NCI-H748 (cell line): ENCODE measurements around the gene MTX1.
A peak's percentile ranks its signal among the peaks of the same experiment; 100 is the strongest.

Source experiments
- DNase-seq: peaks from one replicate; lab custom pipeline; 2025; ENCODE audit not compliant: unreplicated experiment; lab: John Stamatoyannopoulos, UW

MTX1 gene

DNA sequence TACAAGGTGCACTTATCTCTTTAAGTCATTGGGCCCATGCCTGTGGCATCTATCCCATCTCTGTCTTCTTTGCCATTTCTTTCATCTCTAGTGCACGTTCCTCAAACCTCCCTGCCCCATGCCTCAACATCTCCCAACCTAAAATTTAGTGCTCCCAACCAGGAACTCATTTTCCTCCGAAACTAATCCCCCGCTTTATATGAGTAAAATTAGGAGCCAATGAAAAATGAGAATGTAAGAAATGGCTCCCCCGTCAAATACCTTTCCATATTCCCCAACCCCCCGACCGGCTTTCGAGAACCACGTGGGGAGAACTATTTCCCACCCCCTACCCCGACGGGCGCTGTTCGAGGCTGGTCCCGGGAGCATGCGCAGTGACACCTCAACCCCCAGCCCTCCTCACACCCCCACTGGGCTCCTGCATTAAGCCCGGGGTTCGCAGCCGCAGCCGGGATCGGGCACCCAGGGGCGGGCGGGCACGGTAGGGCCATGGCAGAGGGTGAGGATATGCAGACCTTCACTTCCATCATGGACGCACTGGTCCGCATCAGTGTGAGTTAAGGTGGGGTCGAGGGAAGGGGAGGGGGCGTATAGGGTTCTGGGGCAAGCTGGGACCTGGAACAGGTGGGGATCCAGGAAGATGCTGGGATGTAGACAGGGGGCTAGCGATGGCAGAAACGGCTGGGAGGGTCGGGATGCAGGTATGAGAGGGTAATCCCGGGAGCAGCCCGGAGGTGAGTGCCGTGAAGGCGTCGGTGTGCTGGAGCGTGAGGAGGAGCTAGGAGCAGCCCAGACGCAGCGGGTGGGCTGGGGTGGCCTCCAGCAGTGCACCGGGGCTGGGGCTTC, 34.8 kb upstream of the MTX1 start, which contains the start of gene TRIM46:
TRIM46 (plus strand) TSS at position 372 of the 846 bp plus-strand sequence; CDS start at position 490, 118 bp downstream.
- peak; percentile 73 for DNase-seq

DNA sequence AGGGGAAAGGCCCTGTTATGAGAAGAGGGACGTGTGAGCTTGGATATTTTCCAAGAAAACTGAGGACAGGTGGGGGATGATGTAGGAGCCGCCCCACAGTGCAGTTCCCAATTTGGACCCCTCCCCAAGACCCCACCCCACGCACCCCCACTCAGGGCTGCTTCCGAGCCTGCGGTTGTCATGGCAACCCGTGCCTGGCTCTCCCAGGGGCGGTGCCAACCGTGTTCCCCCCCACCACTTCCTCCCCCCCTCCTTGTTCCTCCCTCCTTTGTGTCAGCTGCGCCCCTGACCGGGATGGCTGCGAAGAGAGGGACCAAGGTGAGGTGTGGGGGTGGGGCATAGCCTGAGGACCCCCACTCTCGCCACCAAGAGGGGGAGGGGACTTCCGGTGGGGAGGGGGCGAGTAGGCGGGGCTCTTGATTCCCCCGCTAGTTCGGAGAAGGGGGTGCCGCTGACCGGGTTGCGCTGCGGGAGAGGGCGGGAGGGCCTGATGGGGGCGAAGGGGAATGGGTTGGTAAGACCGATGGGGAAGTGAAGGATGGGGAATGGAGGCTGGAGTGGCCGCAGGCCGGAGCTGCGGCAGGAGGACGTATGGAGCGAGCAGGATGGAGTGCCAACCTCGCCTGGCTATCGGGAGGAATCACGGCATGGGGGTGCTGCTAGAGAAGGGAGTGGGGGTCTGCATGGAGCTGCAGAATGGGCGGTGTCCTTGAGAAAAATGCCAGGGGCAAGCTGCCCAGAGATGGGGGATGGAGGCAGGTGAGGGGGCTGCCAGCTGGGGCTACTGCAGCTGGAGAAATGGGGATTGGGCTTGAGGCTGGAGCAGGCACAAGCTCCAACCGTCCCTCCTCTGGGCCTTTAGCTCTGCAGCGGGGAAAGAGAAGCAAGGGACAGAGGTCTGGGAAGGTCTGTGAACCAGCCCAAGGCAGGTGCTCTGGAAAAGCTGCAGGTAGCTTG, 33.9 kb upstream of the MTX1 start:
- peak; percentile 92 for DNase-seq

DNA sequence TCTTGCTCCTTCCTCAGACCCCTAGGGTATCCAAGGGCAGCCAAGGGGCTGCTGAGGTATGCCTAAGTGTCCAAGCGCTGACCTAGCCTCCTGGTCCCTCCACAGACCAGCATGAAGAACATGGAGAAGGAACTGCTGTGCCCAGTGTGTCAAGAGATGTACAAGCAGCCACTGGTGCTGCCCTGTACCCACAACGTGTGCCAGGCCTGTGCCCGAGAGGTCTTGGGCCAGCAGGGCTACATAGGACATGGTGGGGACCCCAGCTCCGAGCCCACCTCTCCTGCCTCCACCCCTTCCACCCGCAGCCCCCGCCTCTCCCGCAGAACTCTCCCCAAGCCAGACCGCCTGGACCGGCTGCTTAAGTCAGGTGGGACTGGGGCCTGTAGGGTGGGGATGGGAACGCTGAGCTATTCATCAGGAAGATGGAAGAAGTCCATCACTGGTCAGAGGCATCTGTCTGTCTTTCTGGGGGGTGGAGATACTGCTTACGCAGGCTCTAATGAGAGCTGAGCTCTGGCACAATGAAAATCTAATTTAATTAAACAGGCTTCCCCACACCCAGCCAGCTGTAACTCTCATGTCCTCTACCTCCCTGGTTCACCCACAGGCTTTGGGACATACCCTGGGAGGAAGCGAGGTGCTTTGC, 33.1 kb upstream of the MTX1 start:
- no peak for DNase-seq

DNA sequence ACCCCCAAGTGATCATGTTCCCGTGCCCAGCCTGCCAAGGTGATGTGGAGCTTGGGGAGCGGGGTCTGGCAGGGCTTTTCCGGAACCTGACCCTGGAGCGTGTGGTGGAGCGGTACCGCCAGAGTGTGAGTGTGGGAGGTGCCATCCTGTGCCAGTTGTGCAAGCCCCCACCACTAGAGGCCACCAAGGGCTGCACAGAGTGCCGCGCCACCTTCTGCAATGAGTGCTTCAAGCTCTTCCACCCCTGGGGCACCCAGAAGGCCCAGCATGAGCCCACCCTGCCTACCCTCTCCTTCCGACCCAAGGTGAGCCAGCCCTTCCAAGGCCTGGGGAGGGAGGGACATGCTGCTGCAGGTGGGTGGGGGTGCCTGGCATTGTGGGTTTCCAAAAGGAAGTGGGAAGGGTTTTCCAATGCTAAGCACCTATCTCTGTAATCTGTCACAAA, 32.5 kb upstream of the MTX1 start:
- DNase-seq: peak; percentile 40

DNA sequence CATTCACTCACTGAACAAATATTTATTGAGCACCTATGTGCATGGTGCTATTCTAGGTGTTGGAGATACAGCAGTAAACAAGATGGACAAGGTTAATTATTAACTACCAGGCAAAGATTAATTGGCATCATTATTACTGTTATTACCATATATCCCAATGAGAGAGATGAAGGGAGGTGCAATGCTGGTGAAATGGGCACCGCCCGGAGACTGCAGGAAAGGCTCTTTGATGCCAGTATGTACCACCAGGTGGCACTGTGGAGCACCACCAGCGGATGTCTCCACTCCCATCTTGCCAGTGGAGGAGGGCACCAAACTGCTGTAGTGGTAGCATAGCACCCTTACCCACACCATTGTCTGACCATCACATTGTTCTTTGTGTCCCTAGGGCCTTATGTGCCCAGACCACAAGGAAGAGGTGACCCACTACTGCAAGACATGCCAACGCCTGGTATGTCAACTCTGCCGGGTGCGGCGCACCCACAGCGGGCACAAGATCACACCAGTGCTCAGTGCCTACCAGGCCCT, 31.9 kb upstream of the MTX1 start:
- DNase-seq: peak; percentile 75

DNA sequence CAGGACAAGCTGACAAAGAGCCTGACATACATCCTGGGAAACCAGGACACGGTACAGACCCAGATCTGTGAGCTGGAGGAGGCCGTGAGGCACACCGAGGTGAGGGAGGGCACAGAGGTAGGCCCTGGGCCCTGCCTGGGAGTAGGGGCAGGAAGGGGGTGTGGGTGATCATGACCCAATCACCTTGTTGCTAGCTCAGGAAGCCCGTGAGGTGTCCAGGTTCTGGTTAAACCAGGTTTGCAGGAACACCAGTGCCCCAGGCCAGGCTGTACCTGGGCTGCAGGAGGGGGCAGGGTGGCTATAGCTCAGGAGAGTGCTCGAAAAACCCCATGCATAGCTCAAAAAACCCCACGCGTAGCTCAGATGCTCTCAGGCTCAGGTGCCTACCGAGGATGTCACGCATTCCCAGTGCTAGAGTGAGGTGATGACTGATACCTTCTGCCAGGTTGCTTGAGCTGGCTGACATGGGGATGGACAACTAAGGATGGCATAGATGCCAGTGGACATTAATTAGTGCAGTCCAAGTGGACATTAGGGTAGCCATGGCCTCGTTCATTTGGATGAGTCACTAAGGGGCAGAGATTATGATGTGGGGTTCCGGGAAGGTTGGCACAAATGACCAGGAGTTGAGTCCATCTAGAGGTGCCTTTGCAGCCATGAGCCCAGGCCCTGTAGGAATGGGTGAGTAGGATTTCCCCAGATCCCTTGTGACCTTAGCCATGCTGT, 31.1 kb upstream of the MTX1 start:
- DNase-seq: no peak

DNA sequence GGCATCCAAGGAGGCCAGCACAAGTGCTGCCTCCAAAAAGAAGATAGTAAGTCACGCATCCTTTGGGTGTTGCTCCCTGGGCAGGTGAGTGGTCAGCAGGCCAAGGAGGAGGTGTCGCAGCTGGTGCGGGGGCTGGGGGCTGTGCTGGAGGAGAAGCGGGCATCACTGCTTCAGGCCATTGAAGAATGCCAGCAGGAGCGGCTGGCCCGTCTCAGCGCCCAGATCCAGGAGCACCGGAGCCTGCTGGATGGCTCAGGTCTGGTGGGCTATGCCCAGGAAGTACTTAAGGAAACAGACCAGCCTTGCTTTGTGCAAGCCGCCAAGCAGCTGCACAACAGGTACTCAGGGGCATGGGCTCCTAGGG, 30.6 kb upstream of the MTX1 start:
- DNase-seq: no peak

DNA sequence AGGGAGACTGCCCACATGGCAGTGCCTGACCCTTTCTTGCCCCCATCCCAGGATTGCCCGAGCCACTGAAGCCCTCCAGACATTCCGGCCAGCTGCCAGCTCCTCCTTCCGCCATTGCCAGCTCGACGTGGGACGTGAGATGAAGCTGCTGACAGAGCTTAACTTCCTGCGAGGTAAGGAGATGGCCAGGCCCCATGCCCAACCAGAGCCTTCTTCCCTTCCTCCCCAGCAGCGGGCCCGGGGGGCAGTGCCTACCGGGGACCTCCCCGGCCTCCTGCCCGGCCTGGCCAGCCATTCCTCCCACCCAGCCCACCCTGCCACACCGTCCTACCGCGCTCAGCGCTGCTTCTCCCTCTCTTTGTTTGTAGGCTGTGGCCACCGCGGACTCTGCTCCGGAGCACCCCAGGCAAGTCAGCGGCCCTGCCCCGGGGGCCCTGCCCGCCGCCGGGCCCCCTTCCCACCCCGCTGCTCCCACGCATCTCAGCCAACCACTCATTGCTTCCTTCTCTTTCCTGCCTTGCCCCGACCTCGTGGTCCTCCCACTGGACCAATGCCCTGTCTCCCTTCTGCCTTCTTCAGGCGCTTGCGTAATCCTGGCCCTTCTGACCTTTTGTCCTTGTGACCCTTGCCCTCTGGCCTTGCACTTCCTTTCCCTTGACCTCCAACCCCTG, 29.9 kb upstream of the MTX1 start:
- no peak for DNase-seq

DNA sequence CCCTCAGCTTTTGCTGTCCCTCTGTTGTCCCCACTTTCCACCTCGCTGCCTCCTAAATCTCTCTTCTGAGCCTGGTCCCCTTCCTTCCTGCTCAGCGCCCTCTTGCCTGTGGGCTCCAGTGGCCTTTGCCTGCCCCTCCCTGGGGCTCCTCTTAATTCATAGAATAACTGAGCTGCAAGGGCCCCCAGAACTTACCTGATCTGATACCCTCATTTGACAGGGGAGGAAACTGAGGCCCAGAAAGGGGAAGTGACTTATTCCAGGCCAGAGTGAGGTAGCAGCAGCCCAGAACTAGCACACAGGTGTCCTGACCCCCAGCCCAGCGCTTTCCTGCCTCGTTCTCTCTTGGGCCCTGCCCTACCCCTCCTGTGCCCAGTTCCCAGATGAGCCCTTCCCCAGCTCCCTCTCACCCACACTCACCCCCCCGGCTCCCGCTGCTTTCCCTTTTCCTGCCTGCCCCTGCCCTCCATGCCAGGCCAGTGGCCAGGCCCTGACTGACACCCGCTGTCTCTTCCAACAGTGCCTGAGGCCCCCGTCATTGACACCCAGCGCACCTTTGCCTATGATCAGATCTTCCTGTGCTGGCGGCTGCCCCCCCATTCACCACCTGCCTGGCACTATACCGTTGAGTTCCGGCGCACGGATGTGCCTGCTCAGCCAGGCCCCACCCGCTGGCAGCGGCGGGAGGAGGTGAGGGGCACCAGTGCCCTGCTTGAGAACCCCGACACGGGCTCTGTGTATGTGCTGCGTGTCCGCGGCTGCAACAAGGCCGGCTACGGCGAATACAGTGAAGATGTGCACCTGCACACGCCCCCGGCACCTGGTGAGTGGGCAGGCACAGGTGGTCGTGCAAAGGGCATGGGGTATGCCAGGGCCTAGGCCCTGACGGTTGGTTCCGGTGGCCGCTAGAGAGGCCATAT, 29.1 kb upstream of the MTX1 start:
- DNase-seq: no peak

DNA sequence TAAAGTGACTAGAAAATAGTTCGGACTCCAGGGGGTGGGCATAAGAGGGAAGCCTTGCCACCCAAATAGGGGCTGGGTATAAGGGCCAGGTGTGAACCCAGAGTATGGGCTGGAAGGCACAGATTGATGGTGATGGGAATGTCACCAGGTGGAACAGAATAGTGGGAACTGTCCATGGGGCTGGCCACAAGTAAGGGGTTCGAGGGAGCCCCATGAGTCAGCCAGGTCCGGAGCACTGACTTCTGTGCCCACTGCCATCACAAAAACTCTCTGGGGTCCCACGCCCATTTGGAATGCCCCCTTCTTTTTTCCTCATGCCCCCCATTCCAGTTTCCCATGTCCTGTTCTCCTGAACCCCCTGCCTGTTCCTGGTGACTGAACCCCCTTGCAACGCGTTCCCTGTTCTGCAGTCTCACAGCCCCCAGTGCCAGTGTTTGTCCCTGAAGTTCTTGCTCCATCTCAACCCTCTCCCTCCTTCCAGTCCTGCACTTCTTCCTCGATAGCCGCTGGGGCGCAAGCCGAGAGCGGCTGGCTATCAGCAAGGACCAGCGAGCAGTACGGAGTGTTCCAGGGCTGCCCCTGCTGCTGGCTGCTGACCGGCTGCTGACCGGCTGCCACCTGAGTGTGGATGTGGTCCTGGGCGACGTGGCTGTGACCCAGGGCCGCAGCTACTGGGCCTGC, 27.0 kb upstream of the MTX1 start:
- no peak for DNase-seq

DNA sequence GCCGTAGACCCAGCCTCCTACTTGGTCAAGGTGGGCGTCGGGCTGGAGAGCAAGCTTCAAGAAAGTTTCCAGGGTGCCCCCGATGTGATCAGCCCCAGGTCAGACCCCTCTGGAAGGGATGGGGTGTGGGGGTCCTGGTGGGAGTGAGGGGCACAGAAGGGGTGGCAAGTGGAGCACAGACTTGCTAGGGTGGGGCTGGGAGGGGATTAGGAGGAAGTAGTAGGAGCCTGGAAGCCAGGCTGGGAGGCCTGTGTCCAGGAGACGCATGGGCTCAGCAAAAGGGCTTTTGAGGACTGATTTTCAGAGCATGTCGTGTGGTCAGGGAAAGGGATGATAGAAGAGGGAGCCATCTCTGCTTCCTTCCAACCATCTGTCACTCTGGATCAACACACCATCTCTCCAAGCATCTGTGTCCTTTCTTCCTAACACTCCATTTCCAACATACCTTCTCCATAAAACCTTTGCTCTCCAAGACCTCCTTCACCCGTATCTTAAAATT, 26.4 kb upstream of the MTX1 start:
- no peak for DNase-seq

DNA sequence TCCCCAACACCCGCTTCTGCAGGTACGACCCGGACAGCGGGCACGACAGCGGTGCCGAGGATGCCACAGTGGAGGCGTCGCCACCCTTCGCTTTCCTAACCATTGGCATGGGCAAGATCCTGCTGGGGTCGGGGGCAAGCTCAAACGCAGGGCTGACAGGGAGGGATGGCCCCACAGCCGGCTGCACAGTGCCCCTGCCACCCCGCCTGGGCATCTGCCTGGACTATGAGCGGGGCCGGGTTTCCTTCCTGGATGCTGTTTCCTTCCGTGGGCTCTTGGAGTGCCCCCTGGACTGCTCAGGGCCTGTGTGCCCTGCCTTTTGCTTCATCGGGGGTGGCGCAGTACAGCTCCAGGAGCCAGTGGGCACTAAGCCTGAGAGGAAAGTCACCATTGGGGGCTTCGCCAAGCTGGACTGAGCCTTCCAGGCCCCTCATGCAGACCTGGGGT, 24.7 kb upstream of the MTX1 start:
- no peak for DNase-seq

DNA sequence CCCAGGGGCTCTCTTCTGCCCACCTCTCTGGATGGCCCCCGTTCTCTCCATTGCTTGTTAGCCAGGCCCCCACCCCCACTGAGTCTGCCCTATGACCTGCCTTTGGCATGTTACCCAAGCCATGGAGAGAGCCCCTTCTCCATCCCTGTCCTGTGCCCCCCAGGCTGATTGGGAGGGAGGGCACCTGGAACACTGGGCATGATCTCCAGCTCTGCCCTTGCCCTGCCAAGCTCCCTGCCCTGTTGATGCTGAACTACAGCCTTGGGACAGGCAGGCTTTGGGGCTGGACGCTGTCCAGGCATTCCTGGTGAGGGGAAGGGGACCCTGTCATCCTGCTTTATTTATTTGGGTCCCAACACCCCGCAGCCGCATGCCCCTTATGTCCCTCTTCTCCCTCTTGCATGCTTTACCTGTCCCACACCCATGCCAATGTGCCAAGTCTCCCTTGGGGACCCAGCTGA, 24.1 kb upstream of the MTX1 start:
- DNase-seq: no peak

DNA sequence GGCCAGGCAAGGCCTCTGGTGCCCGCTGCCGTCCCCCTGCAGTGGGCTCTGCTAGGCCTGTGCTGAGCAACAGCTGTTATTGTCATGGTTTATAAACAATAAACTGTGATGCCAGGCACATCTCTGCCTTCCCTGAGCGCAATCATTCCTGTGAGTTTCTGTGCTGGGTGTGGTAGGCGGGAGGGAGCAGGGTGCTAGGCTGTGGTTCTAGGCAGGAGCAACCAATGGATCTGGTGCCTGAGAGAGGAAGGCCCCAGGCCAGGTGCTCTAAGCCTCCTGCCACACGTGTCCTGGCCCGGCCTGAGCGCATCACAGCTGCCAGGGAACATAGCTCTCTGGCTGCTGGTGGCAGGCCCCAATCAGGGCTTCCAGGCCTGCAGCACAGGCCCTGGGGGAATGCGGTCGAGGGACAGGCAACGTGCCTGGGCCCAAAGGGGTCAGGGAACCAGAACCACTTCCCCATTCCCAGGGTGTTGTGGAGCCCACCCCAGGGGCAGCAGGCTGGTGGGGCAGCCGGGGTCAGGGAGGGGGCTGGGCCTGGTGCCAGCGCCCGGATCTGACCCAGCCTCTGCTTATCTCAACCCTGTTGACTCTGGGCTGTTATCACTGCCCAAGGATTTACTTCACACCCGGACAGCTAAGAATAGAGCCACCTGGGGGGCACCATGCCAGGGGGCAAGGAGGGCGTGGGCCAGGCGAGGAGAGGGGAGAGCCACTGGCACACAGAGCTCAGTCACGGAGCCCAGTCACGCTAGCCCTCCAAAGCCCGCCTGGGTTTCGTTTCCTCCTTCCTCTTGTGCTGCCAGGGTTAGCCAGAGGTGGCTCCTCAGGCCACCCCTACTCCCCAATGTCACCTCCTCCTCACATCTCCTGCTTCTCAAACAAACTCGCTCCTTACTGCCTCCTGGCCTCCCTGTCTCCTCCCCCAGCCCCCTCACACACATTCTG, 23.4 kb upstream of the MTX1 start:
- DNase-seq: no peak

DNA sequence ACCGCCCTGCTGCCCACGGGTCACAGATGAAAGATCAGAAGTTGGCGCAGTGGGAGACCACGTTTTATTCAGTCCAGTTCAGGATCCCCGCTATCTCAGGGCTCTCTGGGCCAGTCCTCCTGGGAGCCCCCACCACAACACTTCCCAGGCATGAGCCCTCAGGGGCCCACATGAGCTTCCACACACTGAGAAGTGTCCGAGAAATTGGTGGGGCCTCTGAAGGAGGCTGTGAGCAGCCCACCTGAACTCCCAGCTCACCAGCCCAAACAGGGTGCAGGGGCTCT, 22.8 kb upstream of the MTX1 start:
- no peak for DNase-seq

DNA sequence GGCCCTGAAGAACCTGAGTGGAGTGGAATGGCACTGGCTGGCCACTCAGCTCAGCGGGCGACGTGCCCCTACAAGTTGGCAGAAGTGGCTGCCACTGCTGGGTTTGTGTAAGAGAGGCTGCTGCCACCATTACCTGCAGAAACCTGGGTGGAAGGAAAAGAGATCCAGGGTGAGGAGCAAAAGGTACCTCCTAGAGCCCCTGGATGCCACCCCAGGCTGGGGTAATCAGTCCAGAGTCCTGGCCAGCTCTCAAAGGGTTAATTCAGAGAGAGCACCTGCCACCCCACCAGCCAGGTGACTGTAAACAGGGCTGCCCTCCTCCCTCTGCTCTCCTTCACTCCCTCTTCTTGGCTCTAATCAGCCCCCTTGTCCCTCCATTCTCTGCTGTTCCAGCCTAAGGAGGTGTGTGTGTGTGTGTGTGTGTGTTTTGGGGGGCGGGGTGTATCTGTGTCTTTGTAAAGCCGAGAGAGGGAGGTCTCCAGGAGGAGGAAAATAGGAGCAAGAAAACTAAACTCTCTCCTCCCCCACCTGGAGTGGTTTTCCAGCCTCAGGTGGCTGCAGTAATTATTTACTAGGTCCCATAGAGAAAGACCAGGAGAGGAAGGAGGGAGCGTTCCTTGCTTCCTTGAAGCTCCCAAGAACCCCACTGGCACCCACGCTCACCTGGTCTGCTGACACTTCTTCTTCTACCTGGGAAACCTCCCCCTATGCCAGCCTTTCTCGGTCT, 22.3 kb upstream of the MTX1 start:
- DNase-seq: no peak
